Measurements from ENCODE around the gene KCNQ4.

DNA sequence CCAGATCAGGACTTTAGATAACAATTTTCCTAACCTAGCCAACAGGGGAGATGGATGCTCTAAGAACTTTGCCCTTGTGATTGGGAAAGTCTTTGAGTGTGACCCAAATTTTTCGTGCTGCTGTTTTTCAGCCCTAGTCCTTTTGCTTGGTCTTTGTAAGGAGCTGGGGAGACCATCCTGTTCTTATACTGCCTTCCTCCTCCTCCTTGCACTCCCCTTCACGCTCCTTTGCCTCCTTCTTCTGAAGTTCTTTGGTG, 5.7 kb downstream of the KCNQ4 start:
- TF ChIP-seq, protein P1, sequence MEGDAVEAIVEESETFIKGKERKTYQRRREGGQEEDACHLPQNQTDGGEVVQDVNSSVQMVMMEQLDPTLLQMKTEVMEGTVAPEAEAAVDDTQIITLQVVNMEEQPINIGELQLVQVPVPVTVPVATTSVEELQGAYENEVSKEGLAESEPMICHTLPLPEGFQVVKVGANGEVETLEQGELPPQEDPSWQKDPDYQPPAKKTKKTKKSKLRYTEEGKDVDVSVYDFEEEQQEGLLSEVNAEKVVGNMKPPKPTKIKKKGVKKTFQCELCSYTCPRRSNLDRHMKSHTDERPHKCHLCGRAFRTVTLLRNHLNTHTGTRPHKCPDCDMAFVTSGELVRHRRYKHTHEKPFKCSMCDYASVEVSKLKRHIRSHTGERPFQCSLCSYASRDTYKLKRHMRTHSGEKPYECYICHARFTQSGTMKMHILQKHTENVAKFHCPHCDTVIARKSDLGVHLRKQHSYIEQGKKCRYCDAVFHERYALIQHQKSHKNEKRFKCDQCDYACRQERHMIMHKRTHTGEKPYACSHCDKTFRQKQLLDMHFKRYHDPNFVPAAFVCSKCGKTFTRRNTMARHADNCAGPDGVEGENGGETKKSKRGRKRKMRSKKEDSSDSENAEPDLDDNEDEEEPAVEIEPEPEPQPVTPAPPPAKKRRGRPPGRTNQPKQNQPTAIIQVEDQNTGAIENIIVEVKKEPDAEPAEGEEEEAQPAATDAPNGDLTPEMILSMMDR (conservative IDR thresholded peaks at IDR 0.05 in 1 of 2, IDR thresholded peaks at IDR 0.05 in 1 of 2; ENCODE audit: extremely low read depth in 1 of 2, insufficient read depth in 1 of 2, low read depth in 1 of 2, low read length in 2 of 2): no peak
- no peak for TF ChIP-seq EZH2 (IDR thresholded peaks at IDR 0.05; ENCODE audit: borderline replicate concordance, low read length)

Data from mammary epithelial cell (primary cell).